ENCODE measurements around the gene GALNT9. TPM values are rescaled to one million over a fixed set of nuclear protein-coding genes. Genes with fewer than 3 reads are reported as not detected.

The GALNT9 gene
- polyA plus RNA-seq, 1 of the 3 experiments (the other 2 are of a cell fraction) = not detected

GRCh38 chr12:132196873-132197390 is 132.5 kb downstream of the GALNT9 start:
- POLR2A ChIA-PET = no interaction called here
- WGBS (ENCODE audit: low lambda C conversion rate) = 30% methylated on average over 9 of the region's 22 CpGs

More at GRCh38 chr12:132196873-132197390, 132.5 kb downstream of the GALNT9 start:
- TF ChIP-seq TAF1 (IDR thresholded peaks at IDR 0.05; ENCODE audit: borderline replicate concordance, low read depth, low read length) = no peak
- no peak for TF ChIP-seq IRF3 (IDR thresholded peaks at IDR 0.05; ENCODE audit: low read depth, low read length)
- no peak for TF ChIP-seq YY1 (IDR thresholded peaks at IDR 0.05; ENCODE audit: low read depth)
- TF ChIP-seq TCF12 (IDR thresholded peaks at IDR 0.05) = no peak
- no peak for TF ChIP-seq RFX5 (IDR thresholded peaks at IDR 0.05; ENCODE audit: low read length)
- TF ChIP-seq EZH2phosphoT487 (IDR thresholded peaks at IDR 0.05; ENCODE audit: borderline replicate concordance, low read depth) = no peak
- no peak for TF ChIP-seq USF2 (IDR thresholded peaks at IDR 0.05; ENCODE audit: borderline replicate concordance, low read depth, low read length)
- TF ChIP-seq MXI1 (IDR thresholded peaks at IDR 0.05; ENCODE audit: low read depth, low read length) = no peak
- TF ChIP-seq RAD21 (IDR thresholded peaks at IDR 0.05; ENCODE audit: low read length) = no peak
- no peak for TF ChIP-seq ELF1 (IDR thresholded peaks at IDR 0.05)
- no peak for TF ChIP-seq FOXM1 (IDR thresholded peaks at IDR 0.05; ENCODE audit: low read depth)
- TF ChIP-seq USF1 (IDR thresholded peaks at IDR 0.05; ENCODE audit: borderline replicate concordance, low read depth) = no peak
- no peak for TF ChIP-seq CTCF (IDR thresholded peaks at IDR 0.05)
- no peak for TF ChIP-seq ZBTB33 (IDR thresholded peaks at IDR 0.05; ENCODE audit: borderline replicate concordance, low read depth)
- no peak for TF ChIP-seq EP300 (IDR thresholded peaks at IDR 0.05; ENCODE audit: borderline replicate concordance in 1 of 2, low read depth in 1 of 2, low read length in 1 of 2)
- TF ChIP-seq GATA2 (CRISPR knock-in tag; IDR thresholded peaks at IDR 0.05) = no peak
- no peak for DNase-seq
- no peaks in the 10 kb centered on the region for H3K9me2 ChIP-seq
- H3K4me1 ChIP-seq (ENCODE audit: control insufficient read depth in 1 of 2, insufficient read depth in 2 of 2, low read depth in 1 of 2, low read length in 1 of 2) = no peaks in the 10 kb centered on the region; a peak in 1 of 4 replicates
- CTCF ChIA-PET = no interaction called here
- peaks cover 98% of the 10 kb centered on the region for H3K27me3 ChIP-seq (ENCODE audit: insufficient read depth)
- H3K79me2 ChIP-seq (ENCODE audit: insufficient read depth) = no peaks in the 10 kb centered on the region
- H3F3A ChIP-seq (replicated peaks; ENCODE audit: insufficient read depth) = no peaks in the 10 kb centered on the region
- no peak overlapping the region for H2AFZ ChIP-seq (ENCODE audit: low read depth)
- H4K20me1 ChIP-seq (ENCODE audit: insufficient read depth) = no peaks in the 10 kb centered on the region
- H3K9ac ChIP-seq = no peak overlapping the region
- H3K36me3 ChIP-seq (replicated peaks in 1 of 2; ENCODE audit: control insufficient read depth in 1 of 2, insufficient read depth in 2 of 2, low read length in 1 of 2) = no peaks in the 10 kb centered on the region
- H3K4me3 ChIP-seq (ENCODE audit: low read depth in 2 of 2, low read length in 1 of 2) = no peak overlapping the region
- H3K4me2 ChIP-seq = no peak overlapping the region
- no peaks in the 10 kb centered on the region for H3K9me3 ChIP-seq
- no peak overlapping the region for H3K27ac ChIP-seq (ENCODE audit: low read depth in 2 of 2, low read length in 1 of 2)

Measured in SK-N-SH (cell line).